Measurements from ENCODE around the gene GPHA2.

The GPHA2 gene

GRCh38 chr11:64930340-64930739 lies 5.4 kb downstream of the GPHA2 start:
- DNase-seq (ENCODE audit: low read depth in 2 of 2, low spot score in 1 of 2): no peak

GRCh38 chr11:64929625-64930024 lies 6.1 kb downstream of the GPHA2 start:
- no peak for DNase-seq (ENCODE audit: low read depth in 2 of 2, low spot score in 1 of 2)

- no peak for DNase-seq (ENCODE audit: low read depth in 2 of 2, low spot score in 1 of 2)
These were observed 6.7 kb downstream of the GPHA2 start for GRCh38 chr11:64928957-64929356.

GRCh38 chr11:64926689-64927088 lies 9.0 kb downstream of the GPHA2 start:
- DNase-seq (ENCODE audit: low read depth in 2 of 2, low spot score in 1 of 2): no peak

GRCh38 chr11:64925536-64926436 lies 9.9 kb downstream of the GPHA2 start:
- no peak for DNase-seq (ENCODE audit: low read depth in 2 of 2, low spot score in 1 of 2)

- DNase-seq (ENCODE audit: low read depth in 2 of 2, low spot score in 1 of 2): no peak
These were observed 10.8 kb downstream of the GPHA2 start for GRCh38 chr11:64924910-64925284.

GRCh38 chr11:64923944-64924909 lies 11.5 kb downstream of the GPHA2 start, which contains the start of gene PPP2R5B:
Gene PPP2R5B, plus strand, starts transcription at chr11:64924689. Its CDS starts 1,046 bp downstream, at chr11:64925735.
- DNase-seq (ENCODE audit: low read depth in 2 of 2, low spot score in 1 of 2): peak; percentile 70 to 81

GRCh38 chr11:64923151-64923661 lies 12.5 kb downstream of the GPHA2 start:
- DNase-seq (ENCODE audit: low read depth in 2 of 2, low spot score in 1 of 2): no peak

- no peak for DNase-seq (ENCODE audit: low read depth in 2 of 2, low spot score in 1 of 2)
These were observed 14.3 kb downstream of the GPHA2 start for GRCh38 chr11:64921384-64921783.

- no peak for DNase-seq (ENCODE audit: low read depth in 2 of 2, low spot score in 1 of 2)
These were observed 15.6 kb downstream of the GPHA2 start for GRCh38 chr11:64920124-64920523.

- DNase-seq (ENCODE audit: low read depth in 2 of 2, low spot score in 1 of 2): no peak
These were observed 16.1 kb downstream of the GPHA2 start for GRCh38 chr11:64919627-64920026.

GRCh38 chr11:64918017-64918416 lies 17.7 kb downstream of the GPHA2 start:
- no peak for DNase-seq (ENCODE audit: low read depth in 2 of 2, low spot score in 1 of 2)

GRCh38 chr11:64917663-64917995 lies 18.1 kb downstream of the GPHA2 start:
- no peak for DNase-seq (ENCODE audit: low read depth in 2 of 2, low spot score in 1 of 2)

GRCh38 chr11:64916775-64917662 lies 18.7 kb downstream of the GPHA2 start, which contains the start of gene ATG2A:
Gene ATG2A, minus strand, starts transcription at chr11:64917209. Its CDS starts 74 bp downstream, at chr11:64917135.
- DNase-seq (ENCODE audit: low read depth in 2 of 2, low spot score in 1 of 2): peak; percentile 97 to 98

- no peak for DNase-seq (ENCODE audit: low read depth in 2 of 2, low spot score in 1 of 2)
These were observed 19.5 kb downstream of the GPHA2 start for GRCh38 chr11:64916040-64916774.

- DNase-seq (ENCODE audit: low read depth in 2 of 2, low spot score in 1 of 2): no peak
These were observed 20.3 kb downstream of the GPHA2 start for GRCh38 chr11:64915376-64915887.

- no peak for DNase-seq (ENCODE audit: low read depth in 2 of 2, low spot score in 1 of 2)
These were observed 21.6 kb downstream of the GPHA2 start for GRCh38 chr11:64914123-64914522.

- no peak for DNase-seq (ENCODE audit: low read depth in 2 of 2, low spot score in 1 of 2)
These were observed 22.4 kb downstream of the GPHA2 start for GRCh38 chr11:64913171-64913727.

- no peak for DNase-seq (ENCODE audit: low read depth in 2 of 2, low spot score in 1 of 2)
These were observed 24.0 kb downstream of the GPHA2 start for GRCh38 chr11:64911689-64912088.
